ENCODE results near the gene BRD1.
A peak's percentile ranks its signal among the peaks of the same experiment; 100 is the strongest.

Gene BRD1

DNA sequence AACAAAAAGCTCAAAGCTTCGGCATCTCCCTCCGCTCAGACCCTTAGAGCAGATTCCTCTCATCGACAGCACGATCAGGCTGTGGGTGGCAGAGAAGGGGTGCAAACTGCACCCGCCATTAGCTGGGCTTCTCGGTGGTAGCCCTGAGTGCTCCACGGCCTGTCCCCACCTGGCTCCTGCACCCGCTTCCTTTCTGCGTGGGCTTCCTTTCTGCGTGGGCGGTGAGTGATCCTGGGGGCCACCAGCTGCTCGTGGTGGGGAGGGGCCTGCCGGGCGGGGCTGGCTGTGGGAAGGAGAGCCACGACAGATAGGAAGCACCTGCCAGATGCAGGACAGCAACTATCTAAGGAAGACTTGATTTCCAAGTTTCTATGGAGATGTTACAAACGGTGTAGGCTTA is 55.0 kb downstream of the BRD1 start:
- H3K4me1 Mint-ChIP-seq, result peaks cover 0 to 6% of the 10 kb centered on the region in 2 donors
- no peak for DNase-seq
- no peak for ATAC-seq (replicated peaks)
- no peak overlapping the region for H3K4me3 Mint-ChIP-seq
- H3K36me3 Mint-ChIP-seq, result peaks cover 39 to 40% of the 10 kb centered on the region in 2 donors
- no peaks in the 10 kb centered on the region for H3K27me3 Mint-ChIP-seq
- H3K27ac Mint-ChIP-seq, result no peak overlapping the region
- no peaks in the 10 kb centered on the region for H3K9me3 Mint-ChIP-seq

DNA sequence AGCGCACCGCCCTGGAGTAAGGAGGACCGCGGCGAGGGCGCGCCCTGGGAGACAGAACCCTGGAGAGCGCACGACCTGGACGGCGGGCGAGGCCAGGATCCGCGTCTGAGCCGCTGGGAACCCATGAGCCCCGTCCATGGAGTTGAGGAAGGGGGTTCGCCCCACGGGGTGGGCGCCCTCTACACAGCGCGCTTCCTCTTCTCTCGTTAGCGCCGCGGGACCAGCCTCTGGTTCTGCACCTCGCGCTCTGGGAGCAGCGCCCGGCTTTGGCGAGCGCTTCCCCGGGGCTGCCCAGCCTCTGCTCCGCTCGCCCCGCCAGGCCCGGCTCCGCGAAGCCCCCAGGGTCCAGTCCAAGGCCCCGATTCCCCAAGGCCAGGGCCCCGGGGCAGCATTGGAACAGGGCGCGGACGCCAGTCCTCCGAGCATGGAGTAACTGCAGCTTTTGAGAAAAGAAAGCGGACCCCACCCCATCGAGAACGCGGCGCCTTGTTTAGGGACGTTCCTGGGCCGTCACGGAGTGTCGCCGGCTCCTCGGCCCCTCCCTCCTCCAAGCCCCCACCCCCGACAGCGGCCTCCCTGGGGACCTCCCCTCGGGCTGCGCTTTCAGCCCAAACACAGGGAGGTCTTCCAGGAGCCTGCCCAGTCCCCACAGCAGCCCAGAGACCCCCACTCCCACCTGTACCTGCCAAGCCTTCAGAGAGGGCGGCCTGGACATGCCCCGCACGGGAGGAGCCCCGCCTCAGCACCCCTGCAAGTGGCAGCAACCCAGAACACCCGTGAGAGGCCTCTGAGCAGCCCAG is 56.2 kb downstream of the BRD1 start:
- ATAC-seq (replicated peaks) (no peak), DNase-seq (no peak)
- Mint-ChIP-seq H3K36me3 (peaks cover 36 to 45% of the 10 kb centered on the region in 2 donors), H3K27ac (peak overlapping the region; percentile 20), H3K4me1 (peaks cover 0 to 6% of the 10 kb centered on the region in 2 donors), H3K27me3 (no peaks in the 10 kb centered on the region), H3K9me3 (peaks cover 10% of the 10 kb centered on the region in 2 donors), H3K4me3 (no peak overlapping the region)

DNA sequence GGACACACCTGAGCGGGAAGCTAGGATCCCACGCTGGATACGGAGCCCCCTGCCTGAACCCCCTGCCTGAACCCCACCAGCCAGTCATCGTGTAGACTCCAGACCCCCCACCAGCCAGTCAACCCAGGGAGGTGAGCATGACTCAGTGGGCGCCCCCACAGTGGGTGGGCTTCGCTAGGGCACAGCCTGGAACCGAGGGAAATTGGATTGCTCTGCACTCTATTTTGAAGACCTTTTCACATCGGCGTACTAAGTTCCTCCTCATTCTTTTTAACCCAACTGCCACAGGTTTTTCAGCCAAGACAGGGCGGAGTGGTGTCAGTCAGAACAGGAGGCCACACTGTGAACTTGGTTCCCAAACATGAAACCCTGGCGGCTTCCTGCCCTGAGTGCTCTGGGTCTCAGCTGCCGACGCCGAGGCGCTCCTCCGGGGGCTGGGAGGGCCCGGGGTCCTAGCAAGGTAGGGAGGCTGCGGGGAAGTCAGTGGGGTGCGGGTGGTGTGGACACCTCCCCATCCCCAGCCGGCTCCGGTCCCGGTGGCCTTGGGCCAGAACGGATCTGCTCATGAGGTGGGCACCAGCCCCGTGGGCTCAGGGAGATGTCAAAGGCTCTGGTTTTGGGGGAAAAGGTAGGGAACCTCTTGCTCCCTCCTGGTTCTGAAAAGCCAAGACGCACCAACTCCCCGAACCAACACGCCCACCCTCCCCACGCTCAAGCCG is 57.0 kb downstream of the BRD1 start:
- Mint-ChIP-seq H3K36me3 (peaks cover 34 to 44% of the 10 kb centered on the region in 2 donors), H3K4me1 (peaks cover 0 to 6% of the 10 kb centered on the region in 2 donors), H3K9me3 (peaks cover 12 to 13% of the 10 kb centered on the region in 2 donors), H3K27ac (no peak overlapping the region), H3K27me3 (no peaks in the 10 kb centered on the region), H3K4me3 (no peak overlapping the region)
- DNase-seq (no peak), ATAC-seq (replicated peaks) (peak in 1 of 2 donors; percentile 8)

DNA sequence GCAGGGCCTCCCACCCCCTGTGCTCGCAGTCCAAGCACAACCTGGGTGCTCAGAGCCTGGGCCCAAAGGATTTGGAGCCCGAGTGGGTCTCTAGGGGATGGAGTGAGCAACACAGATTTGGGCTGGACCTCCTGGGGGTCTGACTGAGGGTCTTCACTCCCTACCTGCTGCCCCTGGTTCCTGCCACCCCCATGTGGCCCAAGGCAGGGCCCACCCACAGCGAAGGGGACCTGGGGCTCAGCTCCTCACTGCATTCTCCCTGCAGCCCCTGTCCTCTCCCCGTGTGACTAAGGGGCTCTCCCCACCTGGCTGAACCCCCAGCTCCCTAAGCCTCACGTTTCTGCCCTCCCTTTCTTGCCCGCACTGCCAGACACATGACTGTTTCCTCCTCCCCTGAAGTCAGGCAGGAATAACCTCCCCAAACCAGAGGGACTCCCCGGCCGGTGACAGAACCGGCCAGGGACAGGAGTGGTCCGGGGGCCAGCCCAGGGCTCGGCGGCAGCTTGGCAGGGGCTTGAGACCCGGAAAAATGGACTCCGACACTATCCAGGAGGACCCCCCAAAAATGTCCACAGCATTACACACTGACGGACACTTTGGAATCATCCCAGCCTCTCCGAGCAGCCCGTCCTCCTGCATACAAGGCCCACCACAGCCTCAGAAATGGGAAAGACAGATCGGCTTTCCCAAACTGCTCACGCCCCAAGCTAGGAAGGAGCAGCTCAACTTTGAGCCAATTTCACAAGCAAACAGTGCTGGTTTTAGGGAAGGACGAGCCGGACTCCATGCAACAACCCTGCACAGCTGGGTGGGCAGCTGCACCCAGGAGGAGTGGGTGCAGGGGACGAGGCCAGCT is 57.8 kb downstream of the BRD1 start:
- Mint-ChIP-seq H3K4me1 (peaks cover 0 to 6% of the 10 kb centered on the region in 2 donors), H3K27ac (no peak overlapping the region), H3K9me3 (peaks cover 12 to 13% of the 10 kb centered on the region in 2 donors), H3K36me3 (peaks cover 29 to 37% of the 10 kb centered on the region in 2 donors), H3K27me3 (no peaks in the 10 kb centered on the region), H3K4me3 (no peak overlapping the region)
- ATAC-seq (replicated peaks) (no peak), DNase-seq (no peak)

DNA sequence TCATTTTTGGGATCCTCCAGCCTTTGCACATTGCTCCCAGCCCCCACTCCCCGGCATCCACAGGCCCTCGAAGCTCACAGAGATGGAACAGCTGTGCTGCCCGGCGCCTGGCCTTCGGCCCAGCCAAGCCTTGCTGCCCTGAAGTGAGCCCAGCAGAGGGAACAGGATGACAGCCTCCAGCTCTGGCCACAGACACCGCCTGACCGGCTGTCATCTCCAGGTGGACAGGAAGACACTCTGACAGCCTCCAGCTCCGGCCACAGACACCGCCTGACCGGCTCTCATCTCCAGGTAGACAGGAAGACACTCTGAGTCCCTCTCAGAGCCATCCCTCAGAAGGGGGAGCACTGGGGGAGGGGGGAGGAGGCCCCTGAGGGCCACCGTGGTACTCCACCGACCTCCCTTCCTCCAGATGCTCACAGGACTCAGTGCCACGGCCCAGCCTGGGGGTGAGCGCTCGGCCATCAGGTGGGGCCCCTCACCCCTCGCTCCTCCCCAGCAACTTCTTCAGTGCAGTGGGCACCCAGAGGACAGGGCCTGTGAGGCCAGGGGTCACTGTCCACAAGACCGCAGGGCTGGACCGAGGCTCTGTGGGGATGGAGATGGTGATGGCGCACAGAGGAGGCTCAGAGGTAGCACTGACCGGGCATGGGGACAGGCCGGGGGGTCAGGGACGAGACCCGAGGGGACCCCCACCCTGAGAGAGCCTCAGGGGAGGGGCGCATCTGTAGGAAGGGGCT is 58.6 kb downstream of the BRD1 start:
- DNase-seq, result no peak
- ATAC-seq (replicated peaks), result no peak
- H3K4me3 Mint-ChIP-seq, result no peak overlapping the region
- H3K27me3 Mint-ChIP-seq, result no peaks in the 10 kb centered on the region
- H3K9me3 Mint-ChIP-seq, result peaks cover 12 to 13% of the 10 kb centered on the region in 2 donors
- peaks cover 22 to 30% of the 10 kb centered on the region in 2 donors for H3K36me3 Mint-ChIP-seq
- H3K4me1 Mint-ChIP-seq, result peaks cover 0 to 3% of the 10 kb centered on the region in 2 donors
- H3K27ac Mint-ChIP-seq, result peak overlapping the region; percentile 21

DNA sequence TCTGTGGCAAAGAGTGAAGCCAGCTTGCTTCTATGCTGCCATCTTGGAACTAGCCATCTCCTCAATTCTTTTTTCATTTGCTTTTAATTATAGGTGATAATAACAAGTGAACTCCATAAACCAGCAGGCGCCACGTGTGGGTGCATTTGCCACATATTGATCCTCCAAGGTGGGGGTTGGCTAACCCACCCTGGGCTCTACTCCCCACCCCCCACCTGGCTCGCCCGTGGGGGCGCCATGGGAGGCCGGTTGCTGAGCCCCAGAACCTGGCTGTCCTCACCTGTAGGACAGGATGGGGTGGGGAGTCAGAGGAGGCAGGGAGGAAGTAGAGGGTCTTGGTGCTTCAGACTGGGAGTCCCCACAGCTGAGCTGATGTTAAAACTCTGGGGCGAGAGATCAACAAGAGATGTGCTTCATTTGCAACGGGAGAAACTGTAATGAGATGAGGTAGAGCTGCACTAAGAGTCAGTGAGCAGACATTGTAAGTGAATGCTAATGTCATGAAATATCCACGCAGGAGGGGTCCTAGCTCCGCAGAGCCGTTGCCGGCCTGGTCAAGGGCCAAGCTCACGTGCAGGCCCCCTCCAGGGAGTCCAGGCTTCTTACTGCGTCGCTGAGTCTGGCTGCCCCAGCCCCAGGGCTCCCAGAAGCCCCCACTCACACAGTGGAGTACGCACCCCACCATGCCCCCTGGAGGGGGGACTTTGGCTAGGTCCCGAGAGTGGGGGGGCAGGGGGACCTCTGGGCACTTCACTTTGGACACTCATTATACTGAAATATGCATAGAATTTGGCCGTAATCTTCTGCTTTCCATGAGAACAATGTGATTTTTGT is 59.4 kb downstream of the BRD1 start:
- no peak overlapping the region for H3K4me3 Mint-ChIP-seq
- peaks cover 12 to 13% of the 10 kb centered on the region in 2 donors for H3K9me3 Mint-ChIP-seq
- peaks cover 0 to under 1% of the 10 kb centered on the region in 2 donors for H3K4me1 Mint-ChIP-seq
- ATAC-seq (replicated peaks), result no peak
- no peaks in the 10 kb centered on the region for H3K27me3 Mint-ChIP-seq
- peaks cover 18 to 22% of the 10 kb centered on the region in 2 donors for H3K36me3 Mint-ChIP-seq
- DNase-seq, result no peak
- peak overlapping the region; percentile 21 for H3K27ac Mint-ChIP-seq

DNA sequence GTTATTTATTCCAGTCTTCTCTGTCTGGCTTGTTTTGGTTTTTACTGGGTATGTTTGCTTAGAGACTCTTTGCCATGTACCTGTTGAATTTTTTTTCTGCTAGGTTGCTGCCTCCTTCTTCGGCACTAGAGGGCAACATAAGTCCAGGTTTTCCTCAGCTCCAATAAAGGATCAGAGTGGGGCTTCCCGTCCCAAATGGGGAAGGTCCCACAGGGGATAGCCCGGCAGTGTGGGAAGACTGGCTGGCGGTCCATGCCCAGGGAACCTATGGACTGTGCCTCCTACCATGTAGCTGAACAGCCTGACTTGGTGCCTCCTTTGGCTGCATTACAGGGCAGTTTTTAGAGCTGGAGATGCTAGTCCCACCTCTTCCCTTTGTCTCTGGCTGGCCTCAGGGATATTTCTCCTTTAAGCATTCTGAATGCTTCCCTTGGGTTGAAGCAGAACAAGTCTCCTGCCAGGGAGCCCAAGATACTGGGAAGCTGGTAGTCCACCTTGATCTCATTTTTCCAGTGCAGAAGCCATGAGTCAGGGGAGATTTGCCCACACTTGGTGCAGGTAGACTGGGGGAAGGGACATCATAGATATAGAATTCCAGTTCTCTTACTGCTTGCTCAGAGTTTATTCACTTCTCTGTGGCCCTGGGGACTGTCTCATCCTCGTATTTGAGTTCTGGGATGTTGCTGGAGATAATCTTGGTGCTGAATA is 60.2 kb downstream of the BRD1 start:
- peaks cover 12 to 13% of the 10 kb centered on the region in 2 donors for H3K9me3 Mint-ChIP-seq
- peaks cover 15 to 17% of the 10 kb centered on the region in 2 donors for H3K36me3 Mint-ChIP-seq
- DNase-seq, result no peak
- no peaks in the 10 kb centered on the region for H3K27me3 Mint-ChIP-seq
- no peaks in the 10 kb centered on the region for H3K4me1 Mint-ChIP-seq
- ATAC-seq (replicated peaks), result peak; percentile 46 to 51
- no peak overlapping the region for H3K27ac Mint-ChIP-seq
- H3K4me3 Mint-ChIP-seq, result no peak overlapping the region

DNA sequence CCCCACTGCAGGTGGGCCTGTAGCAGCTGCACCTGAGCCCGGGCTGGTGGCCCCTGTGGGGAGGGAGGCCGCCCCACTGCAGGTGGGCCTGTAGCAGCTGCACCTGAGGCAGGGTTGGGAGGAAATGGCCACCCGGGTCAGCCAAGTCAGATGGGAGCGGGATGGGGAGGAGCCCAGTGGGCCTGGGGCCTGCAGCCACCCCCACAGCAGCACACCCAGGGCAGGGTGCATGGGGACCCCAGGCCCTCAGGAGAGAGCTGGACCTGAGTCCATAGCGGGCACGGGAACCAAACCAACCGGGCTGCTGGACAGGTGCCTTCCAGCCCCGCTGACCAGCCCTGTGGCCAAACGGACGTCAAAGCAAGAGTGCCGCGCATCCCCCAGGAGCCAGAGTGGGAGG is 61.7 kb downstream of the BRD1 start:
- DNase-seq, result no peak
- no peak overlapping the region for H3K27ac Mint-ChIP-seq

DNA sequence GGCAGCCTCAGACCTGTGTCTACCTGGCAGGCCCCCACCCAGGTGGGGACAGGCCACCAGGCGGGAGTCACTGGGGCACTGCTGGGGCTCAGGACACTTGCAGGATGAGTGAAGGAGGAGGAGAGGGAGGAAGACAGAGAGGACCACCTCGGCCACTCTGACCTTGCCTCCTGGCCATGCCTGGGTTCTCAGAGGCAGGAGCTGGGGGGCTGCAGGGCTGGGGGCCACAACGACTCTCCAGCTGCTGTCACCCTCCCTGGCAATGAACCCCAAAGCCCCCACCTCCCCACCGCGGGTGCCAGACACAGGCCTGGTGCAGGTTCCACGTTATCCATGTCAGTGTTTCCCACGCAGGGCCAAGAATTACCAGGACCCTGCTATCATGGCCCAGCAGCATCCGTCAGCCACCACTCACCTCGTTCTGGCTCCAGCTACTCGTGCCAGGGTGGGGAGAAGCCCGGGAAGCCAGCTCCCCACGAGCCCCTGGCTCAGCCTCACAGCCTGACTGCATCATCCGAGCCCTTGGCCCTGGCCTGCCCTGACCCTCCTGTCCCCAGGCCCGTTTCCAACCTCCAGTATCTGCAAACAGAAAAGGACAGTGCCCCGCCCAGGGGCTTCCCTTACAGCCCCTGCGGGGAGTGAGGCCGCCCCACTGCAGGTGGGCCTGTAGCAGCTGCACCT is 62.4 kb downstream of the BRD1 start:
- Mint-ChIP-seq H3K27ac (no peak overlapping the region), H3K4me3 (no peak overlapping the region), H3K36me3 (peaks cover 6 to 16% of the 10 kb centered on the region in 2 donors), H3K27me3 (no peaks in the 10 kb centered on the region), H3K4me1 (peaks cover 5 to 7% of the 10 kb centered on the region in 2 donors), H3K9me3 (peaks cover 12 to 13% of the 10 kb centered on the region in 2 donors)
- ATAC-seq (replicated peaks), result no peak
- no peak for DNase-seq

More for the DNA sequence above, 61.7 kb downstream of the BRD1 start:
- Mint-ChIP-seq H3K9me3 (peaks cover 12 to 13% of the 10 kb centered on the region in 2 donors), H3K27me3 (no peaks in the 10 kb centered on the region), H3K4me1 (peaks cover 1 to 4% of the 10 kb centered on the region in 2 donors), H3K36me3 (peaks cover 6 to 16% of the 10 kb centered on the region in 2 donors), H3K4me3 (no peak overlapping the region)
- ATAC-seq (replicated peaks), result no peak

DNA sequence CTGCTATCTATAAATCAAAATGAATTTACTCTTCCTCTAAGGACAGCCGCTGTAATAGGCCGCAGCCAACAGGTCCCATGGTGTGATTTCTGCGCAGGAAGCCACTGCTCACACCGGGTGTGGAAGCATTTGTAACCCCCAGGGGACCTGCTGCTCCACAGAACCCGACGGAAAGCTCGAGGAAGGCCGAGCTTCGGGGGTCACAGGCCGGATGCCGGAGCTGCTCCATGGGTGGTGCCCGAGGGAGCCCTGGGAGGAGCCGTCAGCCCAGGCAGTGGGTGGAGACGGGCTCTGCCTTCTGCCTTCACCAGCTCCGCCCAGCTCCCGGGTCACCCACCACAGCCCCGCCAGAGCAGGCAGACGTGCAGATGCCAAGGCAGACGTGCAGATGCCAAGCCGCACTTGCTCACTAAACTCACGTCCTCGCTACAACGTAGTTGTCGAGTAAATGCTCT is 63.5 kb downstream of the BRD1 start:
- no peaks in the 10 kb centered on the region for H3K27me3 Mint-ChIP-seq
- no peak overlapping the region for H3K27ac Mint-ChIP-seq
- no peak overlapping the region for H3K4me3 Mint-ChIP-seq
- peaks cover 6 to 16% of the 10 kb centered on the region in 2 donors for H3K36me3 Mint-ChIP-seq
- ATAC-seq (replicated peaks), result no peak
- H3K4me1 Mint-ChIP-seq, result peaks cover 5 to 7% of the 10 kb centered on the region in 2 donors
- peaks cover 12 to 13% of the 10 kb centered on the region in 2 donors for H3K9me3 Mint-ChIP-seq
- no peak for DNase-seq

DNA sequence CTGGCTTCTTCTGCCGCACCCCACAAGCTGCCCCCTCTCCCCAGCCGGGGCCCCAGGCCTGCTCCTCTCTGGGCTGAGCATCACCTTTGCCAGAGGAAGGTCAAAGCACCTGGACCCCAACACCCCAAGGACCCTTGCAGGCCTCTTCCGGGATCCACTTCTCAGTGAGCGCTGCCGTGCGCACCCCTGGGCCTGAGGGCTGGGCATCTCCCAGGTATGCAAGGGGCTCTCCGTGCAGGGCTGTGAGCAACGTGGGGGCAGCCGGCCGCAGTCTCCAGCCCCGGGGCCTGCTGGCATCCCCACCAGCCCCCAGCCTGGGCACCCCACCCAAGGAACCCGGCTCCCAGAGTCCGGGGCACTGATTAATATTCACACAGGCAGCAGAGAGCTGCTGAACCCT is 64.0 kb downstream of the BRD1 start:
- peaks cover 6 to 16% of the 10 kb centered on the region in 2 donors for H3K36me3 Mint-ChIP-seq
- no peaks in the 10 kb centered on the region for H3K27me3 Mint-ChIP-seq
- no peak overlapping the region for H3K4me3 Mint-ChIP-seq
- DNase-seq (no peak), ATAC-seq (replicated peaks) (no peak)
- H3K4me1 Mint-ChIP-seq, result peaks cover 5 to 7% of the 10 kb centered on the region in 2 donors
- peaks cover 12 to 13% of the 10 kb centered on the region in 2 donors for H3K9me3 Mint-ChIP-seq
- no peak overlapping the region for H3K27ac Mint-ChIP-seq

DNA sequence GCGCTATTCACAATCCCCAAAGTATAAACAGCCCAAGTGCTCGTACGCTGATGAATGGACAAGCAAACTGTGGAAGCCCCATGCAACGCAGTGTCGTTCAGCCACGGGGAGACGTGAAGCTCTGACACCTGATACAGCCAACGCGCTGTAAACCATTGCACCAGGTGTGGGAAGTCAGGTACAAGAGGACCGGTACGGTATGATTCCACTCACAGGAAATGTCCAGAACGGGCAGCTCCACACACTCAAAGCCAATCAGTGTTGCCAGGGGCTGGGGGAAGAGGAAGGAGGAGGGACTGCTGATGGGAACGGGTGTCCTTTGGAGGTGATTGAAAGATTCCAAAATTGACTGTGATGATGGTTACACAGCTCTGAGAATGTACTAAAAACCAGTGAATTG is 64.5 kb downstream of the BRD1 start:
- H3K4me1 Mint-ChIP-seq, result peaks cover 5 to 7% of the 10 kb centered on the region in 2 donors
- no peak for ATAC-seq (replicated peaks)
- H3K4me3 Mint-ChIP-seq, result no peak overlapping the region

More for the DNA sequence above, 64.5 kb downstream of the BRD1 start:
- no peak overlapping the region for H3K27ac Mint-ChIP-seq
- H3K36me3 Mint-ChIP-seq, result peaks cover 6 to 14% of the 10 kb centered on the region in 2 donors
- no peak for DNase-seq
- H3K27me3 Mint-ChIP-seq, result peaks cover 0 to 4% of the 10 kb centered on the region in 2 donors
- H3K9me3 Mint-ChIP-seq, result peaks cover 12 to 13% of the 10 kb centered on the region in 2 donors

Data from stimulated activated naive B cell treated with anti-CD40 and anti-IgM and Interleukin-4, amounts not matched to agents 10 μg/mL and 1 μg/mL and 100 μg/mL, for 72 hours (primary cell).